Prostate gland (tissue), 2 donors: Measurements from ENCODE around the gene INPP5D.

Experiments used
- CTCF ChIP-seq, 4 experiments: fragments of 200-600 bp in 2 of 4; fragments of 450-650 bp in 2 of 4; sonication (generic) in 2 of 4; IDR thresholded peaks; 1 replicate in 3 of 4; 2 replicates in 1 of 4; pipeline ENCODE4 v1.5.1; 2016 to 2019; ENCODE audit warnings: antibody characterized with exemption in 4 of 4, mild to moderate bottlenecking in 2 of 4, moderate library complexity in 2 of 4
- POLR2A ChIP-seq: fragments of 450-650 bp; IDR thresholded peaks from one replicate; pipeline ENCODE4 v1.6.1; 2016; ENCODE audit warnings: antibody characterized with exemption, mild to moderate bottlenecking
- POLR2AphosphoS5 ChIP-seq: sonication (generic); formaldehyde crosslinking; IDR thresholded peaks from one replicate; pipeline ENCODE4 v1.6.1; 2017; ENCODE audit warnings: antibody characterized with exemption

GRCh38 chr2:233011702-233012131, 48.4 kb upstream of the INPP5D start:
- TF ChIP-seq POLR2AphosphoS5 (no peak), CTCF (IDR thresholded peaks at IDR 0.05) (no peak), POLR2A (no peak)
